ENCODE data around the gene CIDEA. TPM values are rescaled to one million over a fixed set of nuclear protein-coding genes. Genes with fewer than 3 reads are reported as not detected.

CIDEA gene
- total RNA-seq, 4 donors from 2014 or later: 3.0 TPM; not detected in 3

DNA sequence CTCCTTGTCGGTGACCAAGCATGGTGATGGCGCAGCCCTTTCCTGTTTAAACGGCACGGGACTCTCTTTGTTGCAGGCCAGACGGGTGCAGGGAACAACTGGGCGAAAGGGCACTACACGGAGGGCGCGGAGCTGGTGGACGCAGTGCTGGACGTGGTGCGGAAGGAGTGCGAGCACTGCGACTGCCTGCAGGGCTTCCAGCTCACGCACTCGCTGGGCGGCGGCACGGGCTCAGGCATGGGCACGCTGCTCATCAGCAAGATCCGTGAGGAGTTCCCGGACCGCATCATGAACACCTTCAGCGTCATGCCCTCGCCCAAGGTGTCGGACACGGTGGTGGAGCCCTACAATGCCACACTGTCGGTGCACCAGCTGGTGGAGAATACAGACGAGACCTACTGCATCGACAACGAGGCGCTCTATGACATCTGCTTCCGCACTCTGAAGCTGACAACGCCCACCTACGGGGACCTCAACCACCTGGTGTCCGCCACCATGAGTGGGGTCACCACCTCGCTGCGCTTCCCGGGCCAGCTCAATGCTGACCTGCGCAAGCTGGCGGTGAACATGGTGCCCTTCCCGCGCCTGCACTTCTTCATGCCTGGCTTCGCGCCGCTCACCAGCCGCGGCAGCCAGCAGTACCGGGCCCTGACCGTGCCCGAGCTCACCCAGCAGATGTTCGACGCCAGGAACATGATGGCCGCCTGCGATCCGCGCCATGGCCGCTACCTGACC is 71.0 kb downstream of the CIDEA start:
- H3K4me1 ChIP-seq: peaks cover 0 to 37% (median 13%) of the 10 kb centered on the region in 3 donors
- H3K36me3 ChIP-seq: peaks cover 9 to 99% (median 26%) of the 10 kb centered on the region in 3 donors
- 95 to 96% methylated on average over 10 to 55 of the region's 58 CpGs for WGBS, 2 donors
- H3K9me3 ChIP-seq: no peaks in the 10 kb centered on the region
- no peaks in the 10 kb centered on the region for H3K27me3 ChIP-seq
- H3K27ac ChIP-seq: no peak overlapping the region
- TF ChIP-seq POLR2A (IDR thresholded peaks at IDR 0.05): no peak
- TF ChIP-seq, protein P1, sequence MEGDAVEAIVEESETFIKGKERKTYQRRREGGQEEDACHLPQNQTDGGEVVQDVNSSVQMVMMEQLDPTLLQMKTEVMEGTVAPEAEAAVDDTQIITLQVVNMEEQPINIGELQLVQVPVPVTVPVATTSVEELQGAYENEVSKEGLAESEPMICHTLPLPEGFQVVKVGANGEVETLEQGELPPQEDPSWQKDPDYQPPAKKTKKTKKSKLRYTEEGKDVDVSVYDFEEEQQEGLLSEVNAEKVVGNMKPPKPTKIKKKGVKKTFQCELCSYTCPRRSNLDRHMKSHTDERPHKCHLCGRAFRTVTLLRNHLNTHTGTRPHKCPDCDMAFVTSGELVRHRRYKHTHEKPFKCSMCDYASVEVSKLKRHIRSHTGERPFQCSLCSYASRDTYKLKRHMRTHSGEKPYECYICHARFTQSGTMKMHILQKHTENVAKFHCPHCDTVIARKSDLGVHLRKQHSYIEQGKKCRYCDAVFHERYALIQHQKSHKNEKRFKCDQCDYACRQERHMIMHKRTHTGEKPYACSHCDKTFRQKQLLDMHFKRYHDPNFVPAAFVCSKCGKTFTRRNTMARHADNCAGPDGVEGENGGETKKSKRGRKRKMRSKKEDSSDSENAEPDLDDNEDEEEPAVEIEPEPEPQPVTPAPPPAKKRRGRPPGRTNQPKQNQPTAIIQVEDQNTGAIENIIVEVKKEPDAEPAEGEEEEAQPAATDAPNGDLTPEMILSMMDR (IDR thresholded peaks at IDR 0.05): no peak
- no peak overlapping the region for H3K4me3 ChIP-seq
- no peak for DNase-seq
- intact Hi-C loops (cut with DNase I): no loop called here

DNA sequence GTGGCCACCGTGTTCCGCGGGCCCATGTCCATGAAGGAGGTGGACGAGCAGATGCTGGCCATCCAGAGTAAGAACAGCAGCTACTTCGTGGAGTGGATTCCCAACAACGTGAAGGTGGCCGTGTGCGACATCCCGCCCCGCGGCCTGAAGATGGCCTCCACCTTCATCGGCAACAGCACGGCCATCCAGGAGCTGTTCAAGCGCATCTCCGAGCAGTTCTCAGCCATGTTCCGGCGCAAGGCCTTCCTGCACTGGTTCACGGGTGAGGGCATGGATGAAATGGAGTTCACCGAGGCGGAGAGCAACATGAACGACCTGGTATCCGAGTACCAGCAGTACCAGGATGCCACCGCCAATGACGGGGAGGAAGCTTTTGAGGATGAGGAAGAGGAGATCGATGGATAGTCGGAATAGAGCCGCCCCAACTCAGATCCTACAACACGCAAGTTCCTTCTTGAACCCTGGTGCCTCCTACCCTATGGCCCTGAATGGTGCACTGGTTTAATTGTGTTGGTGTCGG is 71.6 kb downstream of the CIDEA start:
- no peak for DNase-seq
- intact Hi-C loops (cut with DNase I): no loop called here
- Histone ChIP-seq H3K9me3 (no peaks in the 10 kb centered on the region), H3K27me3 (no peaks in the 10 kb centered on the region), H3K4me3 (no peak overlapping the region), H3K4me1 (peaks cover 0 to 31% (median 13%) of the 10 kb centered on the region in 3 donors), H3K27ac (no peak overlapping the region), H3K36me3 (peaks cover 9 to 100% (median 26%) of the 10 kb centered on the region in 3 donors)
- TF ChIP-seq, protein P1 (IDR thresholded peaks at IDR 0.05): no peak
- no peak for TF ChIP-seq POLR2A (IDR thresholded peaks at IDR 0.05)
- WGBS, 2 donors: 84 to 95% methylated on average over 5 to 18 of the region's 29 CpGs

DNA sequence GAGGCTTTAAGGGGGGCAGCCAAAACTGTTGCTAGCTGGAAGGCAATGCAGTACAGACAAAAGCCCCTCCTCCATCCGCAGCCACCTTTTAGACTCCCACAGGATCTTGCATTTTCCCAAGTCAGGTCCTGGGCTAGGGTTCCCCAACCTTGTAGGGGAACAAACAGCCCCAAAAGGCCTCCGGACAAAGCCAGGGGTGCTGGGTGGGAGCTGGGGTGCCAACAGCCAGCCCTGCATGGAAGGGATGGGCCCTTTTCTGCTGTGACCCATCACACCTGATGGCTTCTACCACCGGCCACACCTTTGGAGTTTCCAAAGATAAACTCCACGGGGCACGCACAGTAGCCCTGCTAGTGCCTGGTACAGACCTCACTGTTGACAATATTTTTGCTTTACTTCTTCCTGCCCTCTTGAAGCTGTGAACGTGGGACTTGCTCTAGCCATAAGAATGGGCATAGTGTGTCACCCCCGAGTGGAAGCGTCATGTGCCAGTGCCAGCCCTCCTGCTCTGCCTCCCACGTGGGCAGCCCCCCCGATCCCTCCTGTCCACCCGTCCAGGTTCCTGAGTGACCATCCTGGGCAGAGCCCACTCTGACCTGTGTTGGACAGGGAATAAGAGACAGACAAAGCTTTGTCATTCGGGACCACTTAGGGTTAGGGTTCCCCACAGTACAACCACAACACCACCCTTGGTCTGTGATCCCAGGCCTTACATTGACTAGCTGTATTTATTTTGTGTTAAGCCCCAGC is 72.7 kb downstream of the CIDEA start:
- Histone ChIP-seq H3K9me3 (no peaks in the 10 kb centered on the region), H3K36me3 (peaks cover 9 to 100% (median 23%) of the 10 kb centered on the region in 3 donors), H3K4me3 (no peak overlapping the region), H3K4me1 (peaks cover 0 to 20% (median 5%) of the 10 kb centered on the region in 3 donors), H3K27me3 (no peaks in the 10 kb centered on the region), H3K27ac (peak overlapping the region in 3 of 4 donors; percentile 47 to 66 (median 56))
- intact Hi-C loops (cut with DNase I): no loop called here
- DNase-seq: no peak
- no peak for TF ChIP-seq POLR2A (IDR thresholded peaks at IDR 0.05)
- TF ChIP-seq, protein P1 (IDR thresholded peaks at IDR 0.05): no peak
- 70 to 89% methylated on average over 3 to 6 of the region's 12 CpGs for WGBS, 2 donors

Small RNAs within 50 kb of the gene (small RNA-seq; reads per million reads assigned to genes)
- gene RNU6-170P: 0 reads per million in 4 donors

Other genes with a start within 250 kb of the CIDEA start
- gene ANKRD62, start 160.5 kb upstream of the CIDEA start, total RNA-seq: under 1 TPM in 3 of 4 donors, not detected in 1; under 0.01 to 0.97 (median 0.27) TPM
- gene TUBB6, start 53.9 kb downstream of the CIDEA start, total RNA-seq: 100 to 1,000 TPM; 288 to 406 (median 337) TPM
- 10 to 100 TPM; 41.5 to 62.9 (median 58.1) TPM for gene AFG3L2, start 122.9 kb downstream of the CIDEA start, total RNA-seq
- 1 to 10 TPM in 2 of 4 donors, under 1 TPM in 2; 0.31 to 1.9 (median 1.2) TPM for gene PRELID3A, start 153.6 kb downstream of the CIDEA start, total RNA-seq

All from esophagus squamous epithelium (tissue), 5 donors.